ENCODE results near the gene OR13C3.
"Not testable (repeated sequence)": the region's sequence is repeated elsewhere in the genome, so short reads cannot be mapped to it uniquely, and the experiment has no call there.

Gene OR13C3

DNA sequence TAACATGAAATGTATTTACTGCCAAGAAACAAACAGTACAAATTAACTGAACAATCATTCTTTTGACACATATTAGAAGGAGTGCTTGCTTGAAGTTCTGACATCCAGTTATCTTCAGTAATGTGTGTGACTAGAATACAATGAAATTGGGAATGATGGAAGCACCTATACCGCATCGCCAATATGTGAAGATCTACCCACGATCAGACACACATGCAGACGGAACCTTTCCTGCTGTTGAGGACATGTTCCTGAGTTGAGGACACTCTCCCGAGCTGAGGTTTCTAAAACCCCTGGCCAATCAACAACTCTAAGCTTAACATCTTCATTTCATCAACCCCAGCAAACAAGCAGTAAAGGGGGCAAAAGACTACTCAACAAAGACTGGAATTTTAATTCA is at the start of gene OR13C3:
OR13C3 (minus strand) TSS at position 101 of the 400 bp plus-strand sequence. CDS start 133 bp downstream, outside the sequence.
- no peak for DNase-seq

DNA sequence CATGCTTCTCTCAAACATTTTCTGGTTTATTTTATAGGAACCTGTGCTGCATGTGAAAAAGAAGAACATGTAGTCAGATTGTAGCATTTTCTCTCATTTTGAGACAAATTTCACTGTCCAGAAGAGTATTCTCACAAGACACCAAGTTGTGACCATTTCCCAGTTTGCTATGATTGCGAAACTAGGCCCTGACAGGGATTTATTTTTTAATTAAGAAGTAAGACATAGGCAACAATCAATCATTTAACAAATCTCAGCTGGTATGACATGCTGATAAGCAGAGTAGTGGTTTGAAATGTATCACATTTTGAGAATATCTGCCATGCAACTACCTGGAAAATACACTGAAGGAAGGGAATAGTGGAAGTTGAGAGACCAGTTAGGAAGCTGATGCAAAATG is 43.9 kb upstream of the OR13C3 start:
- DNase-seq = no peak

DNA sequence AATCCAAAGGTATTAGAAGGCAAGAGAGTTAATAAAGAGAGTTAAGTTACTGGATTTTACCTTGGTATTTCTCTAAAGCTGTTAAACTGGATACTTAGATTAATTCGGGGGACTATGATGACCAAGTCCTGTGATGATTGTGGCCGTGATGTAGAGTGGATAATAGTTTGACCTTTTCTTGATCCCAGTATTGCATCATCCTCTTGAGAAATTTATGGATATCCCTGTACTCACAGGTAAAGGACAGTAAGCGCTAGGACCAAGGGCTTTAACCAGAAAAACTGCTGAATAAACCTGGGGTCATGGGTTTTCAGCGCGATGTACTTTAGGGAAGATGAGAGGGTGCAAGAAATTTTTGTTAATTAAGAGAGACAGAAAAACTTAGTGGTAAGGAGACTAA is 40.6 kb upstream of the OR13C3 start:
- DNase-seq = no peak

DNA sequence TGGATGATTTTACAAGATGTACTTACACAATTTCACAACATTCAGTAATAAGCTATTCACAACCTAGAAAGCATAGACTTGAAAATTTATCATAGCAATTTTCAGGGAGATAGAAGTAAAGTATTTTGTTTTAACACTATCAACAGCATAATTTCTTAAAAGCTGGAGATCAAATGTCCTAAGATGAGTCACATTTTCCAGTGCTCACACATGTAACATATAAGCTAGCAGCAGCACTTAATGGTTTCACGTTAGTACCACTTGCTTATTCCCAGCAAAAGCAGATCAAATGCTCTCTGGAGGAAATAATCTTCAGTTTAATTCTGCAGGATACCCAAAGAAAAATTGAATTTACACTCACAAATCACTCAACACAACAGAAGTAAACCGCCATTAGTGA is 38.8 kb upstream of the OR13C3 start:
- peak; percentile 35 for DNase-seq

DNA sequence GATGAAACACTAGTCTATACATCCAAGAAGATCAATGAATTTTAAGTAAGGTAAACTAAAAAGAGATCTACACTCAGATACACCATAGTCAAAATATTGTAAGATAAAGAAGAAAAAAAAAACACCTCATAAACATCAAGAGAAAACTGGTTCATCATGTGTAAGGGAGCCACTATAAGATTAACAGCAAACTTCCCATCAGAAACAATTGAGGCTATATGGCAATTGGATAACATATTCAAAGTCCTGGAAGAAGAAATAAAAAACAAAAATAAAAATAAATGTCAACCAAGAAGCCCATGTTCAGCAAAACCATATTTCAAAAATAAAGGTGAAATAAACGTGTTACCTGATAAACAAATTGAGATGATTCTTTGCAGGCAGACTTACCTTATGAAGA is 36.0 kb upstream of the OR13C3 start:
- DNase-seq = no peak

DNA sequence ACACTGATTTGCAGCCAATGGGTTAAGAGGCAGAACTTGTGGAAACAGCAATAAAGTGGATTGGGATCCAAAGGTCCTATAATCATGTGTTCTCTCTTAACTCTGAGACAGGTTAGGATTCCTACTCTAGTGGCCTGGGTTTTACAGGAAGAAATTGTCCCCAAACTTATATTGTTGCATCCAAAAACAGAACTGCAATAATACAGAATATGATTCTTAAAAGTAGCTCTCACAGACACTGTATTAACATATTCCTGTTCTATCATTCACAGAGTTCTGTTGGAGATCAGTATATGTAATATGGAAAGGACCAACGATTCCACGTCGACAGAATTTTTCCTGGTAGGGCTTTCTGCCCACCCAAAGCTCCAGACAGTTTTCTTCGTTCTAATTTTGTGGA is 32.2 kb upstream of the OR13C3 start, which contains the start of gene OR13C8:
OR13C8 (plus strand) TSS at position 301 of the 400 bp plus-strand sequence; CDS start at position 301, 0 bp downstream.
- no peak for DNase-seq

DNA sequence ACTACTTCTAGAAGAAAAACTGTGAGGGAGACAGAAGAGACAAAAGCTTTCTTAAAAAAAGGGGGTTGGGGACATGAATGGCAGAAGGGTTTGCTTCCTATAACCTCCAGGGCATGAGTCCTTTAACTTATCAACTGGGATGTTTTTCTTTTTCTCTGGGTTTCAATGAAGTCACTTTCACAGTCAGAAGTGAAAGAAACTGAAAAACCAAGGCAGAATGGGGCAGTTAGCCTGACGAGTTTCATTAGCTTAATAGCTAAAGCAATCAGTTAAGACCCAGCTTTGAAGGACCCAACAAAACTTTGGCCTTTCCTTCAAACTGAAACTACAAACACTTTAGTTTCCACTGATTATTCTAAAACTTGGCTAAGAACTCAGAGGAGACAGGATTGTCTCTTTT is 27.7 kb upstream of the OR13C3 start:
- DNase-seq = no peak

DNA sequence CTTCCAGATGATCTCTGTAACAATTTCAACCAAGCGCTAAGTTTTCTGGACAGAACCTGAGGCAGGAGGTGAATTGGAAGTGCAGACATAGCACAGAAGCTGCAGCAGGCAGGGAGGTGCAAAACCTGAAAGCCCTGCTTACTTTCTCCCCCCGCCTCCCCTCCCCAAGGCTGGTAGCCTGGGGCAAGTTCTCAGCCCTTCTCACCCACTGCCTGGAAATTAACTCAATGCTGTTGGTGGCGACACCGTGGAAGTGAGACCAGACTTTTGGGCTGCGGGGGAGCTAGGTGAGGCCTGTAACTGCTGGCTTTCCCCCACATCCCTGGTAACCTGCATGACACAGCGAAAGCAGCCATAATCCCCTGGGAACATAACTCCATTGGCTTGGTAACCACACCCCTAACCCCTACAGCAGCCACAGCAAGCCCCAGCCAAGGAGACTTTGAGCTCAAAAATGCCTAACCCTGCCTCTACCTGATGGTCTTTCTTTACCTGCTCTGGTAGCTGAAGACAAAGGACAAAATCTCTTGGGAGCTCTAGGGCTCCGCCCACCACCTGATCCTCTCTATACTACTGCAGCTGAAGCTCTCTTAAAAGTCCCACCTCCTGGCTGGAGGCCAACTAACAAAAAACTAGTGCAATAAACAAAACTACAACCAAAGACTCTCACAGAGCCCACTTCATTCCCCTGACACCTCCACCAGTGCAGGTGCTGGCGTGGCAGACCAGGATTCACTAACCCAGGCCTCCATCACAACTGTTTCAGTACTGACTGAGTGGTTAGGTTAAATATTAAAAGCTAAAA is 20.4 kb upstream of the OR13C3 start:
- no peak for DNase-seq

DNA sequence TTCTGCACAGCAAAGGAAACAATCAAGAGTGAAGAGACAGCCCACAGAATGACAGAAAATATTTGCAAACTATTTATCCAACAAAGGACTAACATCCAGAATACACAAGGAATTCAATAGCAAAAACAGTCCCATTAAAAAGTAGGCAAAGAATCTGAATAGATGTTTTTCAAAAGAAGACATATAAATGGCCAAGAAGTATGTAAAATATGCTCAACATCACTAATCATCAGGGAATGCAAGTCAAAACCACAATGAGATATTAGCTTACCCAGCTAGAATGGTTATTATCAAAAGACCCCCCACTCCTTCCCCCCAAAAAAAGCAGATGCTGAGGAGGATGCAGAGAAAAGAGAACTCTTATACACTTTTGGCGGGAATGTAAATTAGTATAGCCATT is 18.9 kb upstream of the OR13C3 start:
- peak; percentile 56 for DNase-seq

DNA sequence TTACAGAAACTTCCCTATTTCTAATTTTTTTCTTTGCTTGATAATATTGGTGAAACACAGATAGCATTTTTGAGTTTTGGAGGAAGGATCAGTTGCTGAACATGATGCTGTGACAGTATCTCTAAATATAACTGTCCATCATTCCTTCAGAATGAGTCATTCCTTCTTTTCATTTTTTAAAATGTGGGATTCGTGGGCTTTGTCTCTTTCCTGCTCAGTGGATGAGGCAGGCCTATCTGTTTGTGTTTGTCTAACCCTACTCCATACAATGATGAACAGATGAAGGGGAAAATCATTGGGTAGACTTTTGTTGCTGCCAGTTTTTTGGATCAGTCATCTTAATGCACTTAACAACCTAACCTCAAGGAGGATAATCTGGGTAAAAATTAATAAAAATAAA is 16.6 kb upstream of the OR13C3 start:
- DNase-seq = peak; percentile 68

DNA sequence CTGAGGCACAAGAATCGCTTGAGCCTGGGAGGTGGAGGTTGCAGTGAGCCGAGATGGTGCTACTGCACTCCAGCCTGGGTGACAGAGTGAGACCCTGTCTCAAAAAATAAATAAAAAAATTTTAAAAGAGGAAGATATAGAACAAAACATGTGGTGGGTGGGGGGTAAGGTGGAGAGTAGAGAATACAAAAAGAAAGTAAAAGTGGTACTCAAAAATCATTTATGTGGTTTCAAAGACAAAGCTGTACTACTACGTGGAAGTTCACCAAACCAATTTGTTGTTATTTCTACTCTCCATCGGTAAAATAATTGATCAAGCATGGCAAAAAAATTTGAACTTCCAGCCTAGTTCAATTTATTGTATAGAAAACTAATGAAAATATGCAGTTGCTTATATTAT is 8.0 kb upstream of the OR13C3 start:
- no peak for DNase-seq

DNA sequence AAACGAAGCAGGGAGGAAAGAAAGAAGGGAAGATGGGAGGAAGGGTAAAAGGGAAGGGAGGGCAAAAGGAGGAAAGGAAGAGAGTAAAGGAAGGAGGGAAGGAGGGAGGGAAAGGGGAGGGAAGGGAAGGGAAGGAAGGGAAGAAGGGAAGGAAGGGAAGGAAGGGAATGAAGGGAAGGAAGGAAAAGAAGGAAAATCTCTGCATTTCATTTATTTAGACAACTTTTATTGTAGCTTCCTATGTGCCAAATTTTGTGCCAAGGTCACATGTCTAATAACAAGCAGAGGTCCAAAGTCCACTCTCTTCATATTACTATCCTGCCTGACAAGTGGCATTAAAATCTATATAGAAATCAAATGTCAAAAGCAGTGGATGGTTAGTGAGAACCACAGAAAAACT is 2.6 kb upstream of the OR13C3 start:
- DNase-seq = no peak

DNA sequence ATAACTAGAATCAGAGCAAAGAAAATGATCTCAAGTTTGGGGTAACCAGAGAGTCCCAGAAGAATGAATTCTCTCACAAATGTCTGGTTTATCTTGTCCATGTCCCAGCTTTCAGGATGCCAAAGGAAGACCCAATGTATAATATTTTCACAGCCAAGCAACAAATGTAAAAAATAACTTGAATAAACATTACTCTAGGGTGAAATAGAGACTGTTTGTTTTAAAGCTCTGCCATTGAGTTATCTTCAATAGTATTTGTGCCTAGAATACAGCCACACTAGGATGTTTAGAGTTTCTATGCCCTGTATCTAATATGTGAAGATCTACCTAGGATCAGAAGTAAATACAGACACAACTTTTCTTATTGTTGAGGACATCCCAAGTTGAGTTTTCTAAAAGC is 9.5 kb downstream of the OR13C3 start, which contains the start of gene OR13C4:
OR13C4 (minus strand) TSS at position 101 of the 400 bp plus-strand sequence; CDS start at position 101, 0 bp downstream.
- DNase-seq = no peak

DNA sequence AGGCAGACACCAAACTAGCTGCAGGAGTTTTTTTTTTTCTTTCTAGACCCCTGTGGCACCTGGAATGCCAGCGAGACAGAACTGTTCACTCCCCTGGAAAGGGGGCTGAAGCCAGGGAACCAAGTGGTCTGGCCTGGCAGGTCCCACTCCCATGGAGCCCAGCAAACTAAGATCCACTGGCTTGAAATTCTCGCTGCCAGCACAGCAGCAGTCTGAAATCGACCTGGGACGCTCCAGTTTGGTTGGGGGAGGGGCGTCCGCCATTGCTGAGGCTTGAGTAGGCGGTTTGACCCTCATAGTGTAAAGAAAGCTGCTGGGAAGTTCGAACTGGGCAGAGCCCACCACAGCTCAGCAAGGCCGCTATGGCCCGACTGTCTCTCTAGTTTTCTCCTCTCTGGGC is 16.4 kb downstream of the OR13C3 start:
- DNase-seq = not testable (repeated sequence)

DNA sequence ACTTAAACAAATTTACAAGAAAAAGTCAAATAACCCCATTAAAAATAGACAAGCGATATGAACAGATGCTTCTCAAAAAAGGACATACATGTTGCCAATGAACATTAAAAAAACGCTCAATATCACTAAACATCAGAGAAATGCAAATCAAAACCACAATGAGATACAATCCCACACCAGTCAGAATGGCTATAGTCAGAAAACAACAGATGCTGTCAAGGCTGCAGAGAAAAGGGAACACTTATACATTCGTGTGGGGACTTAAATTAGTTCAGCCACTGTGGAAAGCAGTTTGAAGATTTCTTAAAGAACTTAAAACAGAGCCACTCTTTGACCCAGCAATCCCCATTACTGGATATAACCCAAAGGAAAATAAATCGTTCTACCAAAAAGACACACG is 21.8 kb downstream of the OR13C3 start:
- DNase-seq = no peak

DNA sequence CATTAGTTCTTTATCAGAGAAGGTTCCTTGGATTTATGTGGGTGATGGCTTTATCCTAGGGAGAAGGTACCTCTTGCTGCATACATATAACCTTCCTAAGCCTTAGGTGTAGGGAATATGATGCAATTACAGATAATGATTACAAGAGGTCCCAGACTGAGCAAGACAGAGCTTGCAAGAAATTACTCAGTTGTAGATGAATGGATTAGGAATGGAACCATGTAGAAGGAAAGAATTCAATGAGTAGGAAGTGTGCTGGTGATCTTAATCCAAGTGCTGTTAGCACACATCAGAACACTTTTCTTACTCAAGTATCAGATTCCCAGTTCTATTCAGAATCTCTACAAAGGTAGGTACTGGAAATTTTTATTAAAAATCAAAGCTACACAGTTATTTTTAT is 30.1 kb downstream of the OR13C3 start:
- DNase-seq = no peak

DNA sequence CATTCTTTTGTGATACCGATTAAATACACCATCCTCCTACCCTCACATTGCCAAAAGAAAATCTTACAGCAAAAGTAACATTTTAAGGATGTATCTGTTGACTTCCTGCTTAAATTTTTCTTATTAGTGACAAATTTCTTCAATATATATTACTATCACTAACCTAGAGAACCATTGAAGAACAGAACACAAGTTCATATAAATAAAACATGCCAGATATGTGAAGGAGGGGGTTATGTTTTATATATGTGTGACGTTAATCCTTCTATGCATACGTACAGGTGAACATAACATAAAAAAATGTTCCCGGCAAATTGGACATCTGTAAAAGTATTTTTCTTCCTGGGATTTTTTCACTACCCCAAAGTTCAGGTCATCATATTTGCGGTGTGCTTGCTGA is 32.7 kb downstream of the OR13C3 start, which contains the start of gene OR13F1:
OR13F1 (plus strand) TSS at position 301 of the 400 bp plus-strand sequence; CDS start at position 301, 0 bp downstream.
- DNase-seq = no peak

DNA sequence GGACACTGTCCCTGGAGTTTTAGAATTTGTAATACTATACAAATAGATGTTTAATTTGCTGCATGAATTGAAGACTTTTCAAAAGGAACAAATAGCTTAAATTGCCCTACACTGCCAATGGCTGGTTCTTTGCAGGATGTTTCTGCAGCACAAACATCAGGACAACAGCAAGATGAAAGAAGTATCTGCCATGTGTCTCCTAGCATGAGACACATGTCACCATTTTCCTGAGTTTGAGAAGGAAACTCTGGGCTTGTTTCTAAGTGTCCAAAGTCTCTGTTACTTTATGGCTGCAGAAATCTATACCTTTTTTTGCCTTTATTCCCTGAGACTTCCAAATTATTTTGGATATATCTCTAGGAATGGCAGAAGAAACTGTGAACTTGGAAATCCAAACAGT is 33.2 kb downstream of the OR13C3 start:
- no peak for DNase-seq

DNA sequence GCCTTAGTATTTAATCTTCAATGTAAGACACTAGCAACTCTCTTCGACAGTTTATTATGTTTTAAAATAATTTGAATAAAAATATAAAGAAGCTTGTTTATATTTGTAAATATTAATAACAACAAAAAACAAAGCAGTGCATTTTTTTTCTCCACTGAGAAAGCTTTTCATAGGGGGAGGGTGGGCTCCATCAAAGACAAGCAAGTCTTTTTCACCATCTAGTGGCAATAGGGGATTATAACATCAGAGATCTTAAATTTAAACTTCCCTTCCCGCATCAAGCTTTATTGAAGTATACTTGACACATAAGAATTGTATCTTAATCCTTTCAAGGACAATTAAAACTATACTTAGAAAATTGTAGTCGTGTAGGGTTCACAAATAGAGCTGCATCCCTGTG is 41.8 kb downstream of the OR13C3 start:
- DNase-seq = peak; percentile 9

All from fibroblast of upper back skin (primary cell).